HG03139 (cell line): ENCODE results near the gene CHRNA4.

Experiments
- ATAC-seq: cut with Tn5 transposase; IDR thresholded peaks from one replicate; pipeline ENCODE4 v1.9.1; 2021; ENCODE audit not compliant: unreplicated experiment

Gene CHRNA4

DNA sequence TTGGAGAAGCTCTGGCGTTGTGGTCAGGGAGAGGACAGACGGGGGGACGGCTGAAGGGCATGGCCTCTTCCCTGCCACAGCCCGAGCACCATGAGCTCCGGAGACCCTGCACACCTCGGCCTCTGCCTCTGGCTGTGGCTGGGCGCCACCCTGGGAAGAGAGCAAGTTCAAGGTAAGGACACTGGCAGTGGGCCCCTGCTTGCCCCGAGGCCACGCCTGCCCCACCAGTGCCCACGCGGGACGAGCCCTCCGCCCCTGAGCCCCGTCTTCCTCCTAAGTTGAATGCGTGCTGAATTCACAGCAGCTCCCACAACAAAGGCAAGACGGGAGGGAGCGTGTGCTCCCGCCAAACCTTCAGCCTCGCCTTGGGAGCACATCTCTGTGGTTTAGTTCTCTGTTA is 66.1 kb downstream of the CHRNA4 start:
- no peak for ATAC-seq

DNA sequence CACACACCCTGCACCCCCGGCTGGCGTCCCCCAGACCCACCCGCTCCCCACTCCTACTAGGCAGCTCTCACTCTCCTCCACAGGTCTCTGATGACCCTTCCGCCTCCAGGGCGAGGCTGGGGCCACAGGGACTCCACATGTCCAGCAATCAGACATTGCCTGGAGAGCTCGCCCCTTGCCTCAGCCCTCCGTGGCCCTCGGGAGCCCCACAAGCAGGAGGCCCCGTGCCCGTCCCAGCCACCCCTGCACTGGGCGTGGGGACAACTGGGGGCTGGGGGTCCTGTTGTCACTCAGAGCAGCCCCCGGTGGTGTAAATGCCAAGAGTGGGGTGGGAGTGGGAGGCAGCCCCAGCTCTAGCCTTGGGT is 66.6 kb downstream of the CHRNA4 start:
- no peak for ATAC-seq

GRCh38 chr20:63293871-63294535 is 67.1 kb downstream of the CHRNA4 start:
- no peak for ATAC-seq

DNA sequence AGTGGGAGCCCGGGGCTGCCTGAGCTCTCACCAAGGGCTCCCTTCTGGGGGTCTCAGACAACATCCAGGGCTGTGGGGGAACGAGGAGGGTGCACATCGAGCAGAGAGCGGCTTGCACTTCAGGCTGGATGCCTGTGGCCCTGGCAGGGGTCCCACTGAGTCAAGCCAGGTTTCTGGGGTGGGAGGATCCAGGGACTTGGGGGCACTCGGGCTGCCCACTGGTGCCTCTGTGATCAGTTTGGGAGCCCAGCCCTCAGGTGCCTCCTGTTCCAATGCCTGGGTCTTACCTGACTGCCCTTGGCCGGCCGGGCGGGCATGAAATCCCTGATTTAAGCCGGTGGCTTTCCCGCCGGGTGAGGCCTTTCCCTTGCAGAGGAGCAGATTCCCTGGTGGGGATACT is 67.7 kb downstream of the CHRNA4 start:
- no peak for ATAC-seq
